ENCODE data around the gene SH3TC1.

GRCh38 chr4:8189551-8190466 lies 9.3 kb upstream of the SH3TC1 start:
- TF ChIP-seq, protein P1, sequence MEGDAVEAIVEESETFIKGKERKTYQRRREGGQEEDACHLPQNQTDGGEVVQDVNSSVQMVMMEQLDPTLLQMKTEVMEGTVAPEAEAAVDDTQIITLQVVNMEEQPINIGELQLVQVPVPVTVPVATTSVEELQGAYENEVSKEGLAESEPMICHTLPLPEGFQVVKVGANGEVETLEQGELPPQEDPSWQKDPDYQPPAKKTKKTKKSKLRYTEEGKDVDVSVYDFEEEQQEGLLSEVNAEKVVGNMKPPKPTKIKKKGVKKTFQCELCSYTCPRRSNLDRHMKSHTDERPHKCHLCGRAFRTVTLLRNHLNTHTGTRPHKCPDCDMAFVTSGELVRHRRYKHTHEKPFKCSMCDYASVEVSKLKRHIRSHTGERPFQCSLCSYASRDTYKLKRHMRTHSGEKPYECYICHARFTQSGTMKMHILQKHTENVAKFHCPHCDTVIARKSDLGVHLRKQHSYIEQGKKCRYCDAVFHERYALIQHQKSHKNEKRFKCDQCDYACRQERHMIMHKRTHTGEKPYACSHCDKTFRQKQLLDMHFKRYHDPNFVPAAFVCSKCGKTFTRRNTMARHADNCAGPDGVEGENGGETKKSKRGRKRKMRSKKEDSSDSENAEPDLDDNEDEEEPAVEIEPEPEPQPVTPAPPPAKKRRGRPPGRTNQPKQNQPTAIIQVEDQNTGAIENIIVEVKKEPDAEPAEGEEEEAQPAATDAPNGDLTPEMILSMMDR (IDR thresholded peaks at IDR 0.05 in 2 of 3, conservative IDR thresholded peaks at IDR 0.05 in 1 of 3; ENCODE audit: control insufficient read depth in 2 of 3, extremely low read depth in 1 of 3, insufficient read depth in 1 of 3, low read depth in 3 of 3, low read length in 3 of 3): no peak
- no peak for TF ChIP-seq HSF1 (IDR thresholded peaks at IDR 0.05; ENCODE audit: low read depth, low read length)
- no peak for TF ChIP-seq BACH1 (IDR thresholded peaks at IDR 0.05; ENCODE audit: borderline replicate concordance)
- TF ChIP-seq NFIC (IDR thresholded peaks at IDR 0.05; ENCODE audit: low read depth, low read length): no peak
- no peak for TF ChIP-seq KDM1A (IDR thresholded peaks at IDR 0.05; ENCODE audit: borderline replicate concordance)
- TF ChIP-seq, protein P2, sequence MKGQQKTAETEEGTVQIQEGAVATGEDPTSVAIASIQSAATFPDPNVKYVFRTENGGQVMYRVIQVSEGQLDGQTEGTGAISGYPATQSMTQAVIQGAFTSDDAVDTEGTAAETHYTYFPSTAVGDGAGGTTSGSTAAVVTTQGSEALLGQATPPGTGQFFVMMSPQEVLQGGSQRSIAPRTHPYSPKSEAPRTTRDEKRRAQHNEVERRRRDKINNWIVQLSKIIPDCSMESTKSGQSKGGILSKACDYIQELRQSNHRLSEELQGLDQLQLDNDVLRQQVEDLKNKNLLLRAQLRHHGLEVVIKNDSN (IDR thresholded peaks at IDR 0.05; ENCODE audit: borderline replicate concordance, extremely low read length, insufficient read depth, low read depth, low read length): no peak
- TF ChIP-seq, protein P3, sequence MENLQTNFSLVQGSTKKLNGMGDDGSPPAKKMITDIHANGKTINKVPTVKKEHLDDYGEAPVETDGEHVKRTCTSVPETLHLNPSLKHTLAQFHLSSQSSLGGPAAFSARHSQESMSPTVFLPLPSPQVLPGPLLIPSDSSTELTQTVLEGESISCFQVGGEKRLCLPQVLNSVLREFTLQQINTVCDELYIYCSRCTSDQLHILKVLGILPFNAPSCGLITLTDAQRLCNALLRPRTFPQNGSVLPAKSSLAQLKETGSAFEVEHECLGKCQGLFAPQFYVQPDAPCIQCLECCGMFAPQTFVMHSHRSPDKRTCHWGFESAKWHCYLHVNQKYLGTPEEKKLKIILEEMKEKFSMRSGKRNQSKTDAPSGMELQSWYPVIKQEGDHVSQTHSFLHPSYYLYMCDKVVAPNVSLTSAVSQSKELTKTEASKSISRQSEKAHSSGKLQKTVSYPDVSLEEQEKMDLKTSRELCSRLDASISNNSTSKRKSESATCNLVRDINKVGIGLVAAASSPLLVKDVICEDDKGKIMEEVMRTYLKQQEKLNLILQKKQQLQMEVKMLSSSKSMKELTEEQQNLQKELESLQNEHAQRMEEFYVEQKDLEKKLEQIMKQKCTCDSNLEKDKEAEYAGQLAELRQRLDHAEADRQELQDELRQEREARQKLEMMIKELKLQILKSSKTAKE (IDR thresholded peaks at IDR 0.05; ENCODE audit: low read depth, poor library complexity, severe bottlenecking): no peak
- TF ChIP-seq SPI1 (IDR thresholded peaks at IDR 0.05; ENCODE audit: borderline replicate concordance, insufficient read depth, low read depth, low read length): no peak
- no peak for TF ChIP-seq ASH2L (IDR thresholded peaks at IDR 0.05; ENCODE audit: borderline replicate concordance, low read depth)

Measured in GM12878 (cell line).